ENCODE data around the gene BCHE. TPM values are rescaled to one million over a fixed set of nuclear protein-coding genes. Genes with fewer than 3 reads are reported as not detected.

Gene BCHE
- total and polyA plus RNA-seq, 2 donors (not counting 3 experiments of a cell fraction or from before 2014, with no cell fraction given) = 0.27 to 0.66 TPM

- Histone ChIP-seq H3K27ac (ENCODE audit: insufficient read depth, low read depth, low read length) (no peak overlapping the region), H3K9me1 (replicated peaks; ENCODE audit: control insufficient read depth, extremely low read depth, insufficient read depth, low read length) (no peaks in the 10 kb centered on the region), H3K4me2 (ENCODE audit: insufficient read depth, low read length) (no peak overlapping the region), H3K9me3 (replicated peaks; ENCODE audit: control insufficient read depth, insufficient read depth, low read length) (no peaks in the 10 kb centered on the region), H2AFZ (ENCODE audit: low read depth, low read length) (no peak overlapping the region), H3K9ac (replicated peaks; ENCODE audit: extremely low read depth, insufficient read depth, low read length) (no peak overlapping the region), H3K36me3 (ENCODE audit: control insufficient read depth in 2 of 2, extremely low read depth in 1 of 2, insufficient read depth in 2 of 2, low read length in 2 of 2) (no peaks in the 10 kb centered on the region), H4K20me1 (replicated peaks; ENCODE audit: control insufficient read depth, extremely low read depth, insufficient read depth, low read length) (no peaks in the 10 kb centered on the region), H3K4me3 (replicated peaks in 1 of 3; ENCODE audit: insufficient read depth in 1 of 3, low read depth in 1 of 3, low read length in 3 of 3) (no peak overlapping the region), H3K79me2 (ENCODE audit: control insufficient read depth, insufficient read depth, low read length) (no peaks in the 10 kb centered on the region), H3K27me3 (ENCODE audit: control insufficient read depth in 2 of 2, insufficient read depth in 2 of 2, low read length in 2 of 2) (no peaks in the 10 kb centered on the region), H3K4me1 (ENCODE audit: control insufficient read depth, extremely low read depth, insufficient read depth, low read length) (no peaks in the 10 kb centered on the region)
- BruUV-seq (replicated peaks) = no TSS peak
- DNase-seq (ENCODE audit: low read depth, low spot score) = no peak
- no peak for TF ChIP-seq GATA2 (IDR thresholded peaks at IDR 0.05; ENCODE audit: insufficient read depth, insufficient read length, low read depth, low read length)
- no peak for TF ChIP-seq POLR2A (IDR thresholded peaks at IDR 0.05; ENCODE audit: low read depth, low read length)
- TF ChIP-seq CTCF (IDR thresholded peaks at IDR 0.05; ENCODE audit: extremely low read depth in 1 of 2, insufficient read depth in 1 of 2, low read depth in 1 of 2, low read length in 2 of 2) = no peak
- TF ChIP-seq EZH2 (IDR thresholded peaks at IDR 0.05; ENCODE audit: borderline replicate concordance, low read depth, low read length, severe bottlenecking) = no peak
- TF ChIP-seq JUN (IDR thresholded peaks at IDR 0.05; ENCODE audit: borderline replicate concordance, insufficient read depth, insufficient read length, low read depth) = no peak
- TF ChIP-seq POLR2AphosphoS5 (IDR thresholded peaks at IDR 0.05; ENCODE audit: insufficient read depth, low read depth, low read length) = no peak
- TF ChIP-seq MAX (IDR thresholded peaks at IDR 0.05; ENCODE audit: insufficient read depth, insufficient read length) = no peak
- TF ChIP-seq MYC (IDR thresholded peaks at IDR 0.05; ENCODE audit: low read depth, low read length) = no peak
- TF ChIP-seq FOS (IDR thresholded peaks at IDR 0.05; ENCODE audit: borderline replicate concordance, insufficient read depth, low read length) = no peak
- ChIA-PET POLR2A (no interaction called here), CTCF (no interaction called here)
- FAIRE-seq = no peak
- intact Hi-C loops (cut with micrococcal nuclease) (no loop called here), dilution Hi-C loops (cut with MboI; ENCODE audit: extremely low pct_ligation_motif_present, low sequenced_read_pairs) (no loop called here)
Measured at GRCh38 chr3:165800970-165801369, 36.3 kb downstream of the BCHE start.
